WTC11 (cell line): ENCODE results near the gene CNTN1.

Source experiments
- JUN ChIP-seq: sonication (generic); formaldehyde crosslinking; IDR thresholded peaks from 2 replicates; pipeline ENCODE4 v1.8.0; 2023; ENCODE audit warnings: mild to moderate bottlenecking, missing genetic modification reagents
- MYBL2 ChIP-seq: sonication (generic); formaldehyde crosslinking; IDR thresholded peaks from 2 replicates; pipeline ENCODE4 v1.8.1; 2023; ENCODE audit warnings: mild to moderate bottlenecking, moderate library complexity, missing genetic modification reagents

- TF ChIP-seq JUN (no peak), MYBL2 (no peak)
Observed at GRCh38 chr12:40957417-40957816, 265.2 kb downstream of the CNTN1 start.
